Ectodermal cell (in vitro differentiated cells): ENCODE measurements around the gene TSPAN4.

Experiments used
- H3K27ac ChIP-seq: 2 replicates; pipeline ENCODE4 v1.7.0; 2013; ENCODE audit warnings: mild to moderate bottlenecking, low read depth, low read length; ENCODE audit not compliant: insufficient read depth, poor library complexity, severe bottlenecking
- H3K27me3 ChIP-seq: 2 replicates; pipeline ENCODE4 v1.7.0; 2013; ENCODE audit warnings: mild to moderate bottlenecking, low read length; ENCODE audit not compliant: insufficient read depth, control insufficient read depth, poor library complexity, severe bottlenecking
- H3K36me3 ChIP-seq: one replicate; pipeline ENCODE4 v1.7.0; 2013; ENCODE audit warnings: low read length; ENCODE audit not compliant: control insufficient read depth, insufficient read depth
- H3K4me1 ChIP-seq: one replicate; pipeline ENCODE4 v1.7.0; 2013; ENCODE audit warnings: low read length; ENCODE audit not compliant: control insufficient read depth, insufficient read depth
- H3K4me3 ChIP-seq: 2 replicates; pipeline ENCODE4 v1.7.0; 2013; ENCODE audit warnings: low read depth, low read length, control low read depth; ENCODE audit not compliant: insufficient read depth
- H3K9me3 ChIP-seq: 2 replicates; pipeline ENCODE4 v1.7.0; 2013; ENCODE audit warnings: mild to moderate bottlenecking, low read length, moderate library complexity; ENCODE audit not compliant: control insufficient read depth
- WGBS, 2 experiments: methylation state at CpG; one replicate each; pipeline ENCODE4 v1.1.7; 2013; ENCODE audit warnings: missing lambda C conversion rate in 2 of 2; 5-methylcytosine and 5-hydroxymethylcytosine counted together

The TSPAN4 gene

GRCh38 chr11:880447-880846, 37.8 kb downstream of the TSPAN4 start:
- H3K4me1 ChIP-seq, result no peaks in the 10 kb centered on the region
- H3K36me3 ChIP-seq, result peaks cover 13% of the 10 kb centered on the region
- H3K27ac ChIP-seq, result no peak overlapping the region
- WGBS, 2 experiments, result 95% methylated on average over 14 of the region's 14 CpGs
- no peaks in the 10 kb centered on the region for H3K9me3 ChIP-seq
- H3K4me3 ChIP-seq, result no peak overlapping the region
- no peaks in the 10 kb centered on the region for H3K27me3 ChIP-seq

- Histone ChIP-seq H3K4me3 (no peak overlapping the region), H3K9me3 (no peaks in the 10 kb centered on the region), H3K27me3 (no peaks in the 10 kb centered on the region), H3K36me3 (peaks cover 16% of the 10 kb centered on the region), H3K4me1 (no peaks in the 10 kb centered on the region), H3K27ac (no peak overlapping the region)
- WGBS, 2 experiments, result 93 to 95% methylated on average over 14 of the region's 14 CpGs
These were observed 39.9 kb downstream of the TSPAN4 start for GRCh38 chr11:882596-882995.

DNA sequence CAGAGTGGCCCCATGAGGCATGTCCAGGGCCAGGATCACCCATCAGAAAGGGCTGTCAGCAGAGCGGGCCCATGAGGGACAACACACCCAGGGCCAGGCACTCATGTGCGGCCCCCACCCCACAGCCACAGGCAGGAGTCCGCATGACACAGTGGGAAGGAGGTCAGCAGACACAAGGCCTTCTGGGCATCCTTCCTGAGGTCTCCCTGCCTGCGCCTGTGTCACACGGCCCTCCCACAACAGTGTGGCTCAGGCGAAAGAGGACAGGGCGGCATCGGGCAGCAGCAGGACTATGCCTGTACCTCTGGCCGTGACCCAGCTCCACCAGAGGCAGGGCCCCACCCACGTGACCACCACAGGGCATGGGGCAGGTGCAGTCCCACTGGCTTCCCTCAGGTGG, 40.9 kb downstream of the TSPAN4 start:
- no peak overlapping the region for H3K27ac ChIP-seq
- no peaks in the 10 kb centered on the region for H3K27me3 ChIP-seq
- peaks cover 16% of the 10 kb centered on the region for H3K36me3 ChIP-seq
- no peak overlapping the region for H3K4me3 ChIP-seq
- no peaks in the 10 kb centered on the region for H3K4me1 ChIP-seq
- WGBS, 2 experiments, result 84 to 87% methylated on average over 10 of the region's 10 CpGs
- no peaks in the 10 kb centered on the region for H3K9me3 ChIP-seq

- Histone ChIP-seq H3K36me3 (peaks cover 14% of the 10 kb centered on the region), H3K4me3 (no peak overlapping the region), H3K27ac (no peak overlapping the region), H3K27me3 (no peaks in the 10 kb centered on the region), H3K4me1 (peaks cover under 1% of the 10 kb centered on the region), H3K9me3 (no peaks in the 10 kb centered on the region)
- 87 to 90% methylated on average over 16 of the region's 16 CpGs for WGBS, 2 experiments
These were observed 42.0 kb downstream of the TSPAN4 start for GRCh38 chr11:884578-885070.

- no peak overlapping the region for H3K27ac ChIP-seq
- no peaks in the 10 kb centered on the region for H3K9me3 ChIP-seq
- H3K4me3 ChIP-seq, result no peak overlapping the region
- no peaks in the 10 kb centered on the region for H3K27me3 ChIP-seq
- H3K36me3 ChIP-seq, result peaks cover 7% of the 10 kb centered on the region
- 95 to 97% methylated on average over 17 of the region's 17 CpGs for WGBS, 2 experiments
- H3K4me1 ChIP-seq, result peaks cover 19% of the 10 kb centered on the region
These were observed 43.9 kb downstream of the TSPAN4 start for GRCh38 chr11:886568-886967.

GRCh38 chr11:887589-887988, 44.9 kb downstream of the TSPAN4 start:
- WGBS, 2 experiments, result 95 to 96% methylated on average over 14 of the region's 14 CpGs
- Histone ChIP-seq H3K9me3 (no peaks in the 10 kb centered on the region), H3K4me1 (peaks cover 25% of the 10 kb centered on the region), H3K36me3 (peaks cover 7% of the 10 kb centered on the region), H3K27ac (no peak overlapping the region), H3K27me3 (no peaks in the 10 kb centered on the region), H3K4me3 (no peak overlapping the region)

GRCh38 chr11:888310-889212, 45.9 kb downstream of the TSPAN4 start:
- Histone ChIP-seq H3K27me3 (no peaks in the 10 kb centered on the region), H3K36me3 (peaks cover 3% of the 10 kb centered on the region), H3K4me1 (peaks cover 25% of the 10 kb centered on the region), H3K4me3 (no peak overlapping the region), H3K9me3 (no peaks in the 10 kb centered on the region), H3K27ac (no peak overlapping the region)
- WGBS, 2 experiments, result 95% methylated on average over 45 of the region's 45 CpGs

DNA sequence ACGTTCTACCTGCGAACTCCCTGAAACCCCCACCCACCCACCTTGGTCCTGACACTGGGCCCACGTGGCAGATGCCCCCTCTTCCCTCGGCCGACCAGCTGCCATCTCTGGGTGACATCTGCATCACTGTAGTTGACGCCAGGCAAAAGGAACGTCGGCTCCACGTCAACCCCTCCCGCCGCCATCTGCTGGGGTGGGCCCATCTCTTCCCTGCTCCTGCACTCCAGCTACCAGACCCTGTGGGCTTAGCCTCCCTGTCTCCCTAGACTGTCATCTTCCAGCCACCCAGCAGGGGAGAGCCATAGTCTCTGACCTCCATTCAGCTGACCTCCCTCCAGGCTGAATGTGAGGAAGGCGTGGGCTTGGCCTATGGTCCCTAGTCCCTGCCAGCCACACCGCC, 46.6 kb downstream of the TSPAN4 start:
- Histone ChIP-seq H3K9me3 (no peaks in the 10 kb centered on the region), H3K36me3 (peaks cover 3% of the 10 kb centered on the region), H3K4me3 (no peak overlapping the region), H3K27ac (no peak overlapping the region), H3K4me1 (peaks cover 25% of the 10 kb centered on the region), H3K27me3 (no peaks in the 10 kb centered on the region)
- 93 to 95% methylated on average over 13 of the region's 13 CpGs for WGBS, 2 experiments

DNA sequence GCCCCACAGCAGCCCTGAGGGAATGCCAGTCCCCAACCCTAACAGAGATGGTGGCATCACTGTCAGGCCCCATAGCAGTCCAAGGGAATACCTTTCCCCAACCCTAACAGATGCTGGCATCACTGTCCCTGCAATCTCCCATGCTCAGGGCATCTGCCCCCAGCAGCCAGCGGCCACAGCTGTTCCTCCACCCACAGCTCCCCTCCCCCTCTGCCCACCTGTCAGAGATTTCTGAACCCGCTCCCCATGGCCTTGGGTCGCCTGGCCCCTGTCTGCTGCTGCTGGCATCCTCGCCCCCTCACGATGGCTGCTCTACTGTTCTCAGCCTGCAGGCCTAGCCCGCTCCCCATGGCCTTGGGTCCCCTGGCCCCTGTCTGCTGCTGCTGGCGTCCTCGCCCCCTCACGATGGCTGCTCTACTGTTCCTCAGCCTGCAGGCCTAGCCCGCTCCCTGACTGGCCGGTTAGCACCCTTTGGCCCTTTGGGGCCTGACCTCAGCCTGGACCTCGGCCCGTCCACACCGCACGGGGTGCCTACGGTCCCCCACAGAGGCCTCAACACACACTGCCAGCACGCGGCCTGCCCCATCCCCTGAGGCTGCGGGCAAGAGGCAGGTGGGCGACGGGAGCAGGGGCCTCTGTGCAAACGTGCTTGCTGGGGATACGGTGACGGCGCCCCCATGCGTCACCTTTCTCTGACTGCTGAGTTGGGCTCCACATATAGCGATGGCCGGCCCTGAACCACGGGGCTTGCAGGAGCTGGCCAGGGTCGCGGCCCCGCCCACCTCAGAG, 47.2 kb downstream of the TSPAN4 start:
- Histone ChIP-seq H3K27me3 (no peaks in the 10 kb centered on the region), H3K4me1 (peaks cover 25% of the 10 kb centered on the region), H3K4me3 (no peak overlapping the region), H3K9me3 (no peaks in the 10 kb centered on the region), H3K27ac (no peak overlapping the region), H3K36me3 (peaks cover 3% of the 10 kb centered on the region)
- WGBS, 2 experiments, result 89 to 91% methylated on average over 32 of the region's 32 CpGs
